SK-N-SH (cell line): ENCODE data around the gene VPS35L. TPM values are rescaled to one million over a fixed set of nuclear protein-coding genes. Genes with fewer than 3 reads are reported as not detected.
"Not testable (repeated sequence)": the region's sequence is repeated elsewhere in the genome, so short reads cannot be mapped to it uniquely, and the experiment has no call there.

Source experiments
- CTCF ChIA-PET: fragments of 300-600, 350-600 bp; formaldehyde crosslinking; extraction: SDS; loops from one replicate; lab custom pipeline; 2021; lab: Yijun Ruan, JAX
- POLR2A ChIA-PET: fragments of 350-600 bp; sonication (Branson Sonifier 250); formaldehyde crosslinking; extraction: SDS; loops from one replicate; lab custom pipeline; 2020; ENCODE audit warnings: antibody characterized with exemption, inconsistent platforms; lab: Yijun Ruan, JAX
- DNase-seq: peaks from one replicate; pipeline ENCODE4 v3.0.0; 2012
- H2AFZ ChIP-seq: fragments of 200-600 bp; sonication (generic); 2 replicates; pipeline ENCODE4 v1.8.1; 2016; ENCODE audit warnings: antibody characterized with exemption, mild to moderate bottlenecking, low read depth
- H3F3A ChIP-seq: fragments of 200-600 bp; sonication (generic); replicated peaks from 2 replicates; pipeline ENCODE3; 2016; ENCODE audit warnings: antibody characterized with exemption, mild to moderate bottlenecking; ENCODE audit not compliant: insufficient read depth
- H3K27ac ChIP-seq, 2 experiments: fragments of 200-500 bp in 1 of 2; fragments of 200-600 bp in 1 of 2; sonication (Bioruptor generic) in 1 of 2; sonication (generic), shearing (Covaris generic) in 1 of 2; 2 replicates each; pipeline versions ENCODE4 v1.5.1 to v1.6.1; 2014 to 2016; ENCODE audit warnings: low read depth in 2 of 2, inconsistent platforms in 1 of 2, low read length in 1 of 2, mild to moderate bottlenecking in 1 of 2, mixed read lengths in 1 of 2
- H3K27me3 ChIP-seq: fragments of 200-600 bp; sonication (generic), shearing (Covaris generic); 2 replicates; pipeline ENCODE4 v1.6.1; 2016; ENCODE audit warnings: mixed run types; ENCODE audit not compliant: insufficient read depth
- H3K36me3 ChIP-seq, 2 experiments: fragments of 200-500 bp in 1 of 2; fragments of 200-600 bp in 1 of 2; sonication (Bioruptor generic) in 1 of 2; sonication (generic) in 1 of 2; replicated peaks in 1 of 2; 2 replicates each; pipeline versions ENCODE3 to v1.5.1; 2014 to 2016; ENCODE audit warnings: low read length in 1 of 2, mild to moderate bottlenecking in 1 of 2; ENCODE audit not compliant: insufficient read depth in 2 of 2, control insufficient read depth in 1 of 2
- H3K4me1 ChIP-seq, 2 experiments: fragments of 200-500 bp in 1 of 2; fragments of 200-600 bp in 1 of 2; sonication (Bioruptor generic) in 1 of 2; sonication (generic), shearing (Covaris generic) in 1 of 2; 2 replicates each; pipeline versions ENCODE4 v1.5.1 to v1.6.1; 2014 to 2016; ENCODE audit warnings: low read depth in 1 of 2, low read length in 1 of 2, mixed run types in 1 of 2; ENCODE audit not compliant: insufficient read depth in 2 of 2, control insufficient read depth in 1 of 2
- H3K4me2 ChIP-seq: fragments of 200-600 bp; sonication (generic), shearing (Covaris generic); 2 replicates; pipeline ENCODE4 v1.6.1; 2017; ENCODE audit warnings: mixed run types
- H3K4me3 ChIP-seq, 2 experiments: fragments of 200-500 bp in 1 of 2; fragments of 200-600 bp in 1 of 2; sonication (Bioruptor generic) in 1 of 2; sonication (generic), shearing (Covaris generic) in 1 of 2; 2 replicates each; pipeline versions ENCODE4 v1.5.1 to v1.8.1; 2014 to 2016; ENCODE audit warnings: low read depth in 2 of 2, inconsistent platforms in 1 of 2, low read length in 1 of 2, mild to moderate bottlenecking in 1 of 2, mixed read lengths in 1 of 2, moderate library complexity in 1 of 2
- H3K79me2 ChIP-seq: fragments of 200-600 bp; sonication (generic); 2 replicates; pipeline ENCODE4 v1.8.1; 2017; ENCODE audit warnings: mild to moderate bottlenecking; ENCODE audit not compliant: insufficient read depth
- H3K9ac ChIP-seq: fragments of 200-600 bp; sonication (generic); 2 replicates; pipeline ENCODE4 v1.6.1; 2017; ENCODE audit warnings: mixed run types
- H3K9me2 ChIP-seq: fragments of 200-600 bp; sonication (generic); 2 replicates; pipeline ENCODE4 v1.6.1; 2017; ENCODE audit warnings: mixed run types
- H3K9me3 ChIP-seq: fragments of 200-600 bp; sonication (generic); 2 replicates; pipeline ENCODE4 v1.6.1; 2017; ENCODE audit warnings: mixed run types, mild to moderate bottlenecking, moderate library complexity
- H4K20me1 ChIP-seq: fragments of 200-600 bp; sonication (generic); 2 replicates; pipeline ENCODE4 v1.6.1; 2017; ENCODE audit warnings: mild to moderate bottlenecking, mixed run types; ENCODE audit not compliant: insufficient read depth
- CHD2 ChIP-seq: fragments of 150-350 bp; IDR thresholded peaks from 2 replicates; pipeline ENCODE4 v1.6.1; 2018; ENCODE audit warnings: low read length; ENCODE audit not compliant: partially characterized antibody
- ELF1 ChIP-seq: IDR thresholded peaks from 2 replicates; pipeline ENCODE4 v1.4.0; 2012
- EP300 ChIP-seq, 2 experiments: IDR thresholded peaks; 2 replicates each; pipeline versions ENCODE4 v1.4.0 to v1.6.1; 2012; ENCODE audit warnings: borderline replicate concordance in 1 of 2, low read depth in 1 of 2, low read length in 1 of 2
- EZH2phosphoT487 ChIP-seq: fragments of 200-600 bp; sonication (generic); IDR thresholded peaks from 2 replicates; pipeline ENCODE4 v1.6.1; 2017; ENCODE audit warnings: low read depth, mixed run types, mild to moderate bottlenecking, antibody characterized with exemption, moderate library complexity, borderline replicate concordance
- GABPA ChIP-seq: IDR thresholded peaks from 2 replicates; pipeline ENCODE4 v1.4.0; 2012; ENCODE audit warnings: low read depth, mild to moderate bottlenecking
- IRF3 ChIP-seq: fragments of 150-350 bp; IDR thresholded peaks from 2 replicates; pipeline ENCODE4 v1.6.1; 2016; ENCODE audit warnings: mild to moderate bottlenecking, low read depth, low read length
- JUND ChIP-seq: IDR thresholded peaks from 2 replicates; pipeline ENCODE4 v1.4.0; 2012
- MAX ChIP-seq: IDR thresholded peaks from 2 replicates; pipeline ENCODE4 v1.4.0; 2012; ENCODE audit warnings: low read depth
- MEF2A ChIP-seq: IDR thresholded peaks from 2 replicates; pipeline ENCODE4 v1.4.0; 2012; ENCODE audit warnings: low read depth, borderline replicate concordance
- MXI1 ChIP-seq: IDR thresholded peaks from 2 replicates; pipeline ENCODE4 v1.6.1; 2012; ENCODE audit warnings: mild to moderate bottlenecking, low read depth, low read length, improper control_type of control experiment
- RCOR1 ChIP-seq: fragments of 150-350 bp; IDR thresholded peaks from 2 replicates; pipeline ENCODE4 v1.6.1; 2017; ENCODE audit warnings: antibody characterized with exemption, low read length
- SIN3A ChIP-seq: IDR thresholded peaks from 2 replicates; pipeline ENCODE4 v1.6.1; 2012; ENCODE audit warnings: low read depth, mild to moderate bottlenecking, low read length, moderate library complexity, borderline replicate concordance
- SMC3 ChIP-seq: IDR thresholded peaks from 2 replicates; pipeline ENCODE4 v1.6.1; 2012; ENCODE audit warnings: low read depth, low read length, improper control_type of control experiment
- TAF1 ChIP-seq: IDR thresholded peaks from 2 replicates; pipeline ENCODE4 v1.6.1; 2012; ENCODE audit warnings: low read depth, mild to moderate bottlenecking, low read length, moderate library complexity, borderline replicate concordance
- WGBS: methylation state at CpG from one replicate; pipeline ENCODE4 v1.1.6; 2017; ENCODE audit warnings: low lambda C conversion rate; 5-methylcytosine and 5-hydroxymethylcytosine counted together
- polyA plus RNA-seq, 3 experiments: library from polyadenylated mRNA; depleted of rRNA; stranded (reverse); fragments of >200 nt; gene quantifications; 2 replicates each; pipeline ENCODE4 v1.2.3, GENCODE V29; 2012

VPS35L gene
- polyA plus RNA-seq, 1 of the 3 experiments (the other 2 are of a cell fraction) = 35.3 TPM

- TF ChIP-seq MAX = no peak
- no peak for TF ChIP-seq GABPA
- TF ChIP-seq TAF1 = no peak
Measured at GRCh38 chr16:19678804-19679203, 123.3 kb downstream of the VPS35L start (continued).

GRCh38 chr16:19679281-19679680 is 123.8 kb downstream of the VPS35L start:
- POLR2A ChIA-PET, H3K4me2 ChIP-seq: not testable (repeated sequence)
- CTCF ChIA-PET = interaction anchor here (0.6 to 1.0 kb wide), 2 partner anchors 32 to 207 kb away, joined by 3 read pairs; no protein-coding TSS in a partner anchor

DNA sequence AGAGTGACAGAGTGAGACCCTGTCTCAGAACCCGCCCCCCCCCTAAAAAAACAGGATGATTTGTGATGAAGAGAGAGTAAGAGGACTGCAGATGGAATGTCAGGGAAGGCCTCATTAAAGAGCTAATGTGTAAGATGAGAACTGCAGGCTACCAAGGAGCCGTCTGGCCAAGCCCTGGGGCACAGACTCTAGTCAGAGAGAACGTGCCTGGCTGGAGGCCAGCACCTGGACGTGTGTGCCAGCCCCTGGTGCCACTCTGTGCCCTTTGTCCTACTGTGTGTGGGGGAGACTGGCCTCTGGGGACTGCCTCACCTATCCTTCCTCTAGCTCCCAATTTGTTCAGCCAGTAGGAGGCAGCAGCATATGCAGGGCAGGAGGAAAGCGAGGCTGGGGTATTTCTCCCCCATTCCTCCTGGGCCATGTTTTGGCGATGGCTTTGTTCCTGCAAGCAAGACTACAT is 125.4 kb downstream of the VPS35L start:
- Histone ChIP-seq H3K4me2 (no peak overlapping the region), H3K9me3 (no peaks in the 10 kb centered on the region), H3K4me3 (no peak overlapping the region), H4K20me1 (no peaks in the 10 kb centered on the region), H3K36me3 (peaks cover 22 to 30% of the 10 kb centered on the region in 2 experiments), H3F3A (peaks cover 7% of the 10 kb centered on the region), H3K9me2 (no peaks in the 10 kb centered on the region), H3K79me2 (no peaks in the 10 kb centered on the region), H3K4me1 (peaks cover 0 to 2% of the 10 kb centered on the region in 2 experiments; a peak in 1 of 4 replicates), H3K9ac (no peak overlapping the region), H3K27me3 (no peaks in the 10 kb centered on the region), H3K27ac (no peak overlapping the region), H2AFZ (no peak overlapping the region)
- 66% methylated on average over 6 of the region's 6 CpGs for WGBS
- no peak for DNase-seq
- ChIA-PET CTCF (interaction anchor here (0.7 to 1.2 kb wide), 2 partner anchors 14 to 226 kb away, joined by 3 read pairs; no protein-coding TSS in a partner anchor), POLR2A (no interaction called here)
- TF ChIP-seq RCOR1 (no peak), EP300 (IDR thresholded peaks at IDR 0.05; ENCODE audit: borderline replicate concordance in 1 of 2, low read depth in 1 of 2, low read length in 1 of 2) (no peak), SMC3 (no peak), MXI1 (no peak), MEF2A (no peak), IRF3 (no peak), TAF1 (no peak), ELF1 (no peak), CHD2 (no peak), JUND (no peak), EZH2phosphoT487 (no peak), SIN3A (no peak)

More at GRCh38 chr16:19679281-19679680, 123.8 kb downstream of the VPS35L start:
- H3K9ac ChIP-seq, H3K9me2 ChIP-seq, H3K27me3 ChIP-seq, H3F3A ChIP-seq, H4K20me1 ChIP-seq, H3K4me3 ChIP-seq, H2AFZ ChIP-seq, H3K4me1 ChIP-seq, H3K79me2 ChIP-seq, H3K27ac ChIP-seq, DNase-seq, H3K9me3 ChIP-seq: not testable (repeated sequence)
- 92% methylated on average over 6 of the region's 6 CpGs for WGBS
- H3K36me3 ChIP-seq = peaks cover 12 to 16% of the 10 kb centered on the region in 2 experiments
